Activated CD4-positive, alpha-beta T cell treated with anti-CD3 and anti-CD28 coated beads, Interleukin-2, amount 50 U/mL, for 24 hours (primary cell): ENCODE data around the gene BTNL2.
"Not testable (repeated sequence)": the region's sequence is repeated elsewhere in the genome, so short reads cannot be mapped to it uniquely, and the experiment has no call there.

Experiments used
- DNase-seq, 2 donors: peaks; one replicate each; pipeline ENCODE4 v3.0.0-alpha.2; 2020; ENCODE audit warnings: low read depth in 1 of 2, low spot score in 1 of 2

Gene BTNL2

GRCh38 chr6:32371229-32371628 is 35.8 kb downstream of the BTNL2 start:
- DNase-seq, result no peak

GRCh38 chr6:32370505-32370904 is 36.5 kb downstream of the BTNL2 start:
- no peak for DNase-seq

GRCh38 chr6:32369660-32370059 is 37.3 kb downstream of the BTNL2 start:
- DNase-seq, result no peak

GRCh38 chr6:32367644-32368043 is 39.3 kb downstream of the BTNL2 start:
- no peak for DNase-seq

GRCh38 chr6:32359225-32359624 is 47.8 kb downstream of the BTNL2 start:
- DNase-seq, result not testable (repeated sequence)

- DNase-seq, result not testable (repeated sequence)
Observed at GRCh38 chr6:32358548-32358947, 48.4 kb downstream of the BTNL2 start.

GRCh38 chr6:32355018-32355417 is 52.0 kb downstream of the BTNL2 start:
- no peak for DNase-seq

- no peak for DNase-seq
Observed at GRCh38 chr6:32353348-32353747, 53.6 kb downstream of the BTNL2 start.
